OCI-LY7 (cell line): Measurements from ENCODE around the gene PRPF40A.

ENCODE experiments used
- CTCF ChIP-seq: fragments of 200-600 bp; sonication (generic); conservative IDR thresholded peaks from 2 replicates; pipeline ENCODE4 v1.5.1; 2014; ENCODE audit warnings: mild to moderate bottlenecking, antibody characterized with exemption, low read length, moderate library complexity, mixed read lengths
- EZH2phosphoT487 ChIP-seq: fragments of 200-600 bp; sonication (generic); IDR thresholded peaks from 2 replicates; pipeline ENCODE4 v1.6.1; 2018; ENCODE audit warnings: low read depth, borderline replicate concordance, mild to moderate bottlenecking, mixed run types, antibody characterized with exemption, low read length, moderate library complexity, mixed read lengths

DNA sequence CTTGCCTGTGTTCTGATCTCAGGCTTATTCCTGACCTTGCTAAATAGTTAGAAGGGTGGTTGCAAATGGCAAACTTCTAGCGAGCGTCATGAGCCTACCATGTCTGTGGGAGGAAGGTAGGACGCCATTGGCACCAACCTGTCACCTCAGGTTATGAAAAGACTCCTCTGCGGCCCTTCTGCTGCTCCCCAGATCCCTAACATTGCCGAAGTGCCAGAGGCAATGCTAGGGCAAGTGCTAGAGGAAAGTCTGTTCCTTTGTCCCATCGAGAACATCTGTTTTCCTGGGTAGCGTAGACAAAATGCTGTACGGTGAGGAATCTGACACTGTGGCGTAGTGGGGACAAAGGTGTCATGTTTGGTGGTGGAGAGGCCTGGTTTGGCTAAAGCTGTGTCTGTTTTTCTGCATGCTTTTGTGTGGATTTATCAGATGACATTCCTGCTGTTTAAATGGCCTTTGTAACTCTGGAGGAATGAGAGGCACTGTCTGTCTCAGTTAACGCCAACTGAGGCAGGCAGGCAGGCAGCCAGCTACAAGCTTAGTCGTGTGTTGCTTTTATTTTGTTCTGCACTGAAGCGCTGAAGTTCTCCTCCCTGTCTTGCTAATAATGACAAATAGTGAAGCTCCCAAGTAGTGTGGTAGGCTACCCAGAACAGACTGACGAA, 94.1 kb downstream of the PRPF40A start:
- no peak for TF ChIP-seq CTCF
- TF ChIP-seq EZH2phosphoT487, result no peak
